ENCODE results near the gene RPS6KB1. TPM values are rescaled to one million over a fixed set of nuclear protein-coding genes. Genes with fewer than 3 reads are reported as not detected.
"Not testable (repeated sequence)": the region's sequence is repeated elsewhere in the genome, so short reads cannot be mapped to it uniquely, and the experiment has no call there.

The RPS6KB1 gene
- total RNA-seq, 1 experiment from 2014 or later, result 21.6 TPM

- Mint-ChIP-seq H3K9me3 (no peaks in the 10 kb centered on the region), H3K27me3 (ENCODE audit: low read depth) (no peaks in the 10 kb centered on the region), H3K4me3 (no peak overlapping the region), H3K4me1 (no peaks in the 10 kb centered on the region), H3K36me3 (peaks cover 7% of the 10 kb centered on the region), H3K27ac (no peak overlapping the region)
- TF ChIP-seq E2F1 (CRISPR knock-in tag; IDR thresholded peaks at IDR 0.05), result no peak
- TF ChIP-seq E2F5 (CRISPR knock-in tag; IDR thresholded peaks at IDR 0.05), result no peak
- TF ChIP-seq MYBL2 (CRISPR knock-in tag; IDR thresholded peaks at IDR 0.05), result no peak
- TF ChIP-seq HMGA2 (CRISPR knock-in tag; IDR thresholded peaks at IDR 0.05), result no peak
- TF ChIP-seq ESRRA (CRISPR knock-in tag; IDR thresholded peaks at IDR 0.05; ENCODE audit: borderline replicate concordance), result no peak
- no peak for TF ChIP-seq GABPB1 (CRISPR knock-in tag; IDR thresholded peaks at IDR 0.05)
- no peak for TF ChIP-seq NFYB (CRISPR knock-in tag; conservative IDR thresholded peaks at IDR 0.05; ENCODE audit: low read depth)
- no peak for TF ChIP-seq MAX (CRISPR knock-in tag; IDR thresholded peaks at IDR 0.05)
- no peak for TF ChIP-seq CTCF (IDR thresholded peaks at IDR 0.05)
- TF ChIP-seq MLX (CRISPR knock-in tag; IDR thresholded peaks at IDR 0.05), result no peak
- TF ChIP-seq NR2C2 (CRISPR knock-in tag; IDR thresholded peaks at IDR 0.05), result no peak
- no peak for TF ChIP-seq CDX4 (CRISPR knock-in tag; IDR thresholded peaks at IDR 0.05; ENCODE audit: borderline replicate concordance)
- no peak for TF ChIP-seq TP53 (CRISPR knock-in tag; IDR thresholded peaks at IDR 0.05)
- DNase-seq (ENCODE audit: low spot score) (no peak), ATAC-seq (no peak)
- ChIA-PET CTCF (no interaction called here), POLR2A (no interaction called here)
Observed at GRCh38 chr17:59872351-59872750, 20.6 kb upstream of the RPS6KB1 start.

GRCh38 chr17:59873414-59873813 is 19.5 kb upstream of the RPS6KB1 start:
- POLR2A ChIA-PET, result not testable (repeated sequence)

GRCh38 chr17:59874376-59874775 is 18.5 kb upstream of the RPS6KB1 start:
- Mint-ChIP-seq H3K27ac (no peak overlapping the region), H3K9me3 (no peaks in the 10 kb centered on the region), H3K4me1 (no peaks in the 10 kb centered on the region), H3K27me3 (ENCODE audit: low read depth) (no peaks in the 10 kb centered on the region), H3K36me3 (peaks cover 15% of the 10 kb centered on the region), H3K4me3 (no peak overlapping the region)
- ChIA-PET CTCF (no interaction called here), POLR2A (no interaction called here)
- ATAC-seq (no peak), DNase-seq (ENCODE audit: low spot score) (no peak)
- TF ChIP-seq ZNF532 (CRISPR knock-in tag; IDR thresholded peaks at IDR 0.05; ENCODE audit: borderline replicate concordance) (no peak), KAT7 (CRISPR knock-in tag; IDR thresholded peaks at IDR 0.05; ENCODE audit: borderline replicate concordance) (no peak), USF2 (CRISPR knock-in tag; IDR thresholded peaks at IDR 0.05) (no peak), SMAD4 (CRISPR knock-in tag; IDR thresholded peaks at IDR 0.05) (no peak), FOXP4 (CRISPR knock-in tag; IDR thresholded peaks at IDR 0.05) (no peak), TP53 (CRISPR knock-in tag; IDR thresholded peaks at IDR 0.05) (no peak), ESRRA (CRISPR knock-in tag; IDR thresholded peaks at IDR 0.05; ENCODE audit: borderline replicate concordance) (no peak)

More at GRCh38 chr17:59873414-59873813, 19.5 kb upstream of the RPS6KB1 start:
- not testable (repeated sequence) for H3K27me3 Mint-ChIP-seq (ENCODE audit: low read depth); H3K4me3 Mint-ChIP-seq; DNase-seq (ENCODE audit: low spot score); H3K27ac Mint-ChIP-seq; H3K4me1 Mint-ChIP-seq; H3K9me3 Mint-ChIP-seq; ATAC-seq
- CTCF ChIA-PET, result interaction anchor here (0.7 kb wide), 1 partner anchor 16 kb away, joined by 3 read pairs; no protein-coding TSS in a partner anchor
- H3K36me3 Mint-ChIP-seq, result peaks cover 15% of the 10 kb centered on the region
